Neural progenitor cell (in vitro differentiated cells): Measurements from ENCODE around the gene MRTFB. TPM values are rescaled to one million over a fixed set of nuclear protein-coding genes. Genes with fewer than 3 reads are reported as not detected.

Source experiments
- DNase-seq: peaks from one replicate; pipeline ENCODE4 v3.0.0-alpha.2; 2016; ENCODE audit warnings: low spot score
- H2AFZ ChIP-seq: fragments of 200-600 bp; sonication (generic); replicated peaks from 2 replicates; pipeline ENCODE4 v1.6.1; 2016; ENCODE audit warnings: antibody characterized with exemption
- H3F3A ChIP-seq: fragments of 200-600 bp; sonication (generic); 2 replicates; pipeline ENCODE4 v1.6.1; 2016; ENCODE audit warnings: antibody characterized with exemption, low read depth
- H3K27ac ChIP-seq: fragments of 200-600 bp; sonication (generic); 2 replicates; pipeline ENCODE4 v1.5.1; 2016; ENCODE audit warnings: mild to moderate bottlenecking
- H3K27me3 ChIP-seq: fragments of 200-600 bp; sonication (generic); 2 replicates; pipeline ENCODE4 v1.6.1; 2016; ENCODE audit warnings: mild to moderate bottlenecking, moderate library complexity
- H3K36me3 ChIP-seq: fragments of 200-600 bp; sonication (generic); 2 replicates; pipeline ENCODE4 v1.5.1; 2016
- H3K4me1 ChIP-seq: fragments of 200-600 bp; sonication (generic); 2 replicates; pipeline ENCODE4 v1.6.1; 2016; ENCODE audit warnings: mixed run types
- H3K4me2 ChIP-seq: fragments of 200-600 bp; sonication (generic); 2 replicates; pipeline ENCODE4 v1.6.1; 2016
- H3K4me3 ChIP-seq: fragments of 200-600 bp; sonication (generic); 2 replicates; pipeline ENCODE4 v1.5.1; 2016
- H3K79me2 ChIP-seq: fragments of 200-600 bp; sonication (generic); 2 replicates; pipeline ENCODE4 v1.6.1; 2016; ENCODE audit warnings: low read depth
- H3K9ac ChIP-seq: fragments of 200-600 bp; sonication (generic); 2 replicates; pipeline ENCODE4 v1.6.1; 2016
- H3K9me3 ChIP-seq: fragments of 200-600 bp; sonication (generic); 2 replicates; pipeline ENCODE4 v1.5.1; 2016; ENCODE audit warnings: low read depth
- H4K20me1 ChIP-seq: fragments of 200-600 bp; sonication (generic); 2 replicates; pipeline ENCODE4 v1.6.1; 2016; ENCODE audit warnings: low read depth
- H3K27ac Mint-ChIP-seq: 3 replicates; pipeline ENCODE4 v1.8.0; 2021; ENCODE audit warnings: mixed read lengths
- H3K27me3 Mint-ChIP-seq: 2 replicates; pipeline ENCODE4 v1.8.0; 2022; ENCODE audit warnings: low read depth, mild to moderate bottlenecking, inconsistent platforms, moderate library complexity, mixed read lengths; ENCODE audit not compliant: insufficient read depth
- H3K36me3 Mint-ChIP-seq: 3 replicates; pipeline ENCODE4 v1.8.0; 2021; ENCODE audit warnings: mixed read lengths
- H3K4me1 Mint-ChIP-seq: 3 replicates; pipeline ENCODE4 v1.8.0; 2021; ENCODE audit warnings: mixed read lengths
- H3K4me3 Mint-ChIP-seq: 3 replicates; pipeline ENCODE4 v1.8.0; 2021; ENCODE audit warnings: mild to moderate bottlenecking, moderate library complexity, mixed read lengths
- H3K9me3 Mint-ChIP-seq: 3 replicates; pipeline ENCODE4 v1.8.0; 2020; ENCODE audit warnings: mixed read lengths
- CTCF ChIP-seq: fragments of 200-600 bp; sonication (generic); IDR thresholded peaks from 2 replicates; pipeline ENCODE4 v1.5.1; 2017; ENCODE audit warnings: antibody characterized with exemption, mild to moderate bottlenecking
- EZH2 ChIP-seq: fragments of 200-600 bp; sonication (generic); IDR thresholded peaks from 2 replicates; pipeline ENCODE4 v1.6.1; 2017; ENCODE audit warnings: antibody characterized with exemption, mild to moderate bottlenecking, moderate library complexity
- EZH2phosphoT487 ChIP-seq: fragments of 200-600 bp; sonication (generic); IDR thresholded peaks from 2 replicates; pipeline ENCODE4 v1.6.1; 2017; ENCODE audit warnings: antibody characterized with exemption
- total RNA-seq: library from RNA; depleted of rRNA; stranded (reverse); fragments of >200 nt; gene quantifications from 2 replicates; pipeline ENCODE4 v1.2.3, GENCODE V29; 2015; ENCODE audit warnings: low replicate concordance

Gene MRTFB
- total RNA-seq, 1 donor from 2014 or later: 26.8 TPM

- no peaks in the 10 kb centered on the region for H3K36me3 ChIP-seq
- no peaks in the 10 kb centered on the region for H3K9me3 Mint-ChIP-seq
- no peaks in the 10 kb centered on the region for H3K27me3 ChIP-seq
- peaks cover 5% of the 10 kb centered on the region for H3F3A ChIP-seq
- H3K4me1 ChIP-seq: peaks cover 27% of the 10 kb centered on the region
- peaks cover 20% of the 10 kb centered on the region for H3K36me3 Mint-ChIP-seq
- DNase-seq: peak; percentile 76
- H3K27ac ChIP-seq: no peak overlapping the region
- no peak overlapping the region for H3K9ac ChIP-seq
- no peak overlapping the region for H3K4me3 Mint-ChIP-seq
- TF ChIP-seq CTCF: no peak
- TF ChIP-seq EZH2phosphoT487: no peak
- no peak for TF ChIP-seq EZH2
- H3K79me2 ChIP-seq: peaks cover 93% of the 10 kb centered on the region
- H3K27ac Mint-ChIP-seq: peak overlapping the region; percentile 19
- no peak overlapping the region for H2AFZ ChIP-seq
- H3K4me1 Mint-ChIP-seq: peaks cover 14% of the 10 kb centered on the region
- H3K27me3 Mint-ChIP-seq: no peaks in the 10 kb centered on the region
- H3K9me3 ChIP-seq: no peaks in the 10 kb centered on the region
- H3K4me2 ChIP-seq: peak overlapping the region; percentile 46
- H4K20me1 ChIP-seq: peaks cover 34% of the 10 kb centered on the region
- H3K4me3 ChIP-seq: no peak overlapping the region
These were observed 54.0 kb downstream of the MRTFB start for GRCh38 chr16:14125000-14125681.

GRCh38 chr16:14125708-14126107 is 54.6 kb downstream of the MRTFB start:
- Histone ChIP-seq H3K4me3 (no peak overlapping the region), H3K36me3 (no peaks in the 10 kb centered on the region), H3K9ac (no peak overlapping the region), H3K27ac (no peak overlapping the region), H3K4me2 (peak overlapping the region; percentile 46), H4K20me1 (peaks cover 28% of the 10 kb centered on the region), H3F3A (peaks cover 5% of the 10 kb centered on the region), H3K4me1 (peaks cover 27% of the 10 kb centered on the region), H3K9me3 (no peaks in the 10 kb centered on the region), H3K79me2 (peaks cover 91% of the 10 kb centered on the region), H3K27me3 (no peaks in the 10 kb centered on the region), H2AFZ (no peak overlapping the region)
- no peak for TF ChIP-seq EZH2phosphoT487
- TF ChIP-seq EZH2: no peak
- TF ChIP-seq CTCF: no peak
- no peak overlapping the region for H3K4me3 Mint-ChIP-seq
- no peaks in the 10 kb centered on the region for H3K9me3 Mint-ChIP-seq
- no peak for DNase-seq
- peak overlapping the region; percentile 19 for H3K27ac Mint-ChIP-seq
- no peaks in the 10 kb centered on the region for H3K27me3 Mint-ChIP-seq
- peaks cover 14% of the 10 kb centered on the region for H3K4me1 Mint-ChIP-seq
- H3K36me3 Mint-ChIP-seq: peaks cover 24% of the 10 kb centered on the region

- H3K27ac Mint-ChIP-seq: no peak overlapping the region
- H3K4me1 Mint-ChIP-seq: peaks cover 21% of the 10 kb centered on the region
- Histone ChIP-seq H3K9me3 (no peaks in the 10 kb centered on the region), H3K4me2 (no peak overlapping the region), H3K4me1 (peaks cover 23% of the 10 kb centered on the region), H3K36me3 (no peaks in the 10 kb centered on the region), H3K4me3 (no peak overlapping the region), H2AFZ (no peak overlapping the region), H3K27me3 (no peaks in the 10 kb centered on the region), H3K9ac (no peak overlapping the region), H3K27ac (no peak overlapping the region), H3F3A (peaks cover 5% of the 10 kb centered on the region), H3K79me2 (peaks cover 88% of the 10 kb centered on the region), H4K20me1 (peaks cover 23% of the 10 kb centered on the region)
- no peaks in the 10 kb centered on the region for H3K9me3 Mint-ChIP-seq
- no peaks in the 10 kb centered on the region for H3K27me3 Mint-ChIP-seq
- no peak overlapping the region for H3K4me3 Mint-ChIP-seq
- peaks cover 23% of the 10 kb centered on the region for H3K36me3 Mint-ChIP-seq
- no peak for DNase-seq
- no peak for TF ChIP-seq CTCF
These were observed 57.0 kb downstream of the MRTFB start for GRCh38 chr16:14128097-14128496.
